Neuronal stem cell (in vitro differentiated cells): ENCODE results near the gene MROH7.

Experiments used
- DNase-seq: peaks from one replicate; pipeline ENCODE4 v3.0.0-alpha.2; 2013; ENCODE audit warnings: low spot score
- H2AFZ ChIP-seq: one replicate; pipeline ENCODE4 v1.6.1; 2013; ENCODE audit warnings: mild to moderate bottlenecking, low read length, inconsistent platforms
- H2AK5ac ChIP-seq: 2 replicates; pipeline ENCODE4 v1.6.1; 2013; ENCODE audit warnings: low read depth, mild to moderate bottlenecking, inconsistent platforms, low read length, moderate library complexity, mixed read lengths
- H2BK120ac ChIP-seq: 2 replicates; pipeline ENCODE4 v1.6.1; 2013; ENCODE audit warnings: low read depth, mild to moderate bottlenecking, inconsistent platforms, low read length, moderate library complexity, mixed read lengths
- H2BK12ac ChIP-seq: one replicate; pipeline ENCODE4 v1.6.1; 2013; ENCODE audit warnings: low read length, inconsistent platforms
- H2BK15ac ChIP-seq: 2 replicates; pipeline ENCODE4 v1.6.1; 2013; ENCODE audit warnings: mild to moderate bottlenecking, low read length, inconsistent platforms, mixed read lengths
- H2BK5ac ChIP-seq: one replicate; pipeline ENCODE4 v1.6.1; 2013; ENCODE audit warnings: inconsistent platforms, mild to moderate bottlenecking, low read length, moderate library complexity
- H3K14ac ChIP-seq: one replicate; pipeline ENCODE4 v1.6.1; 2013; ENCODE audit warnings: low read length, inconsistent platforms
- H3K18ac ChIP-seq: 2 replicates; pipeline ENCODE4 v1.6.1; 2013; ENCODE audit warnings: low read length, inconsistent platforms
- H3K23ac ChIP-seq: 2 replicates; pipeline ENCODE4 v1.6.1; 2013; ENCODE audit warnings: low read depth, mild to moderate bottlenecking, mixed read lengths, low read length, inconsistent platforms; ENCODE audit not compliant: poor library complexity
- H3K27ac ChIP-seq: replicated peaks from 3 replicates; pipeline ENCODE4 v1.5.1; 2013; ENCODE audit warnings: low read length, inconsistent platforms
- H3K27me3 ChIP-seq, 3 experiments: 2 replicates each; pipeline ENCODE4 v1.6.1; 2013; ENCODE audit warnings: low read length in 3 of 3, mild to moderate bottlenecking in 2 of 3, inconsistent platforms in 1 of 3, low read depth in 1 of 3, mixed read lengths in 1 of 3, moderate library complexity in 1 of 3; ENCODE audit not compliant: control insufficient read depth in 3 of 3, insufficient read depth in 3 of 3
- H3K36me3 ChIP-seq, 2 donors: replicated peaks in 1 of 2; 2 replicates each; pipeline ENCODE4 v1.6.1; 2013; ENCODE audit warnings: low read length in 2 of 2; ENCODE audit not compliant: control insufficient read depth in 2 of 2, insufficient read depth in 2 of 2
- H3K4ac ChIP-seq: 2 replicates; pipeline ENCODE4 v1.6.1; 2013; ENCODE audit warnings: inconsistent platforms, mild to moderate bottlenecking, low read length, moderate library complexity
- H3K4me1 ChIP-seq, 2 donors: 1 replicate in 1 of 2; 2 replicates in 1 of 2; pipeline ENCODE4 v1.6.1; 2013; ENCODE audit warnings: low read length in 2 of 2, low read depth in 1 of 2; ENCODE audit not compliant: control insufficient read depth in 2 of 2, insufficient read depth in 1 of 2
- H3K4me2 ChIP-seq: one replicate; pipeline ENCODE4 v1.6.1; 2013; ENCODE audit warnings: mild to moderate bottlenecking, low read length, inconsistent platforms; ENCODE audit not compliant: insufficient read depth, poor library complexity, severe bottlenecking
- H3K4me3 ChIP-seq, 2 donors: 2 replicates each; pipeline ENCODE4 v1.5.1; 2013; ENCODE audit warnings: low read length in 2 of 2, mild to moderate bottlenecking in 2 of 2, inconsistent platforms in 1 of 2, moderate library complexity in 1 of 2
- H3K79me1 ChIP-seq: one replicate; pipeline ENCODE4 v1.6.1; 2013; ENCODE audit warnings: low read depth, mild to moderate bottlenecking, inconsistent platforms, low read length, moderate library complexity
- H3K9ac ChIP-seq: one replicate; pipeline ENCODE4 v1.6.1; 2013; ENCODE audit warnings: mild to moderate bottlenecking, low read depth, low read length, inconsistent platforms; ENCODE audit not compliant: poor library complexity
- H3K9me3 ChIP-seq, 2 donors: replicated peaks in 1 of 2; 2 replicates each; pipeline versions ENCODE3 to v1.6.1; 2013; ENCODE audit warnings: low read length in 2 of 2, mild to moderate bottlenecking in 2 of 2, inconsistent platforms in 1 of 2, low read depth in 1 of 2, mixed read lengths in 1 of 2, moderate library complexity in 1 of 2; ENCODE audit not compliant: control insufficient read depth in 2 of 2, insufficient read depth in 1 of 2
- H4K8ac ChIP-seq: one replicate; pipeline ENCODE4 v1.6.1; 2013; ENCODE audit warnings: low read depth, mild to moderate bottlenecking, inconsistent platforms, low read length, moderate library complexity
- H4K91ac ChIP-seq: one replicate; pipeline ENCODE4 v1.6.1; 2013; ENCODE audit warnings: low read length, low read depth, mild to moderate bottlenecking, inconsistent platforms; ENCODE audit not compliant: poor library complexity
- WGBS, 2 donors: extraction: QIAGEN DNeasy Blood & Tissue Kit; methylation state at CpG; one replicate each; pipeline ENCODE4 v1.1.7; 2013; ENCODE audit warnings: missing lambda C conversion rate in 2 of 2, mixed read lengths in 1 of 2; ENCODE audit not compliant: insufficient read length in 2 of 2, insufficient replicate concordance in 1 of 2; ENCODE audit errors: extremely low coverage in 2 of 2; 5-methylcytosine and 5-hydroxymethylcytosine counted together

MROH7 gene

GRCh38 chr1:54596756-54597155 lies 44.8 kb upstream of the MROH7 start:
- Histone ChIP-seq H3K4me2 (no peak overlapping the region), H3K79me1 (no peaks in the 10 kb centered on the region), H4K8ac (no peak overlapping the region), H3K18ac (no peak overlapping the region), H2BK15ac (peak overlapping the region; percentile 32), H2AFZ (no peak overlapping the region), H2AK5ac (no peak overlapping the region), H3K4me3 (no peak overlapping the region), H2BK120ac (no peak overlapping the region), H3K36me3 (peaks cover 0 to 2% of the 10 kb centered on the region in 2 donors), H2BK5ac (no peak overlapping the region), H3K9me3 (peaks cover 0 to 2% of the 10 kb centered on the region in 2 donors), H3K4me1 (peaks cover 0 to 3% of the 10 kb centered on the region in 2 donors), H3K27ac (no peak overlapping the region), H4K91ac (peak overlapping the region; percentile 11), H3K27me3 (no peaks in the 10 kb centered on the region), H3K23ac (no peak overlapping the region), H3K4ac (no peak overlapping the region), H2BK12ac (no peak overlapping the region), H3K14ac (no peak overlapping the region), H3K9ac (no peak overlapping the region)
- no peak for DNase-seq
- no CpG with 5 or more reads among the region's 3 CpGs for WGBS, 2 donors

DNA sequence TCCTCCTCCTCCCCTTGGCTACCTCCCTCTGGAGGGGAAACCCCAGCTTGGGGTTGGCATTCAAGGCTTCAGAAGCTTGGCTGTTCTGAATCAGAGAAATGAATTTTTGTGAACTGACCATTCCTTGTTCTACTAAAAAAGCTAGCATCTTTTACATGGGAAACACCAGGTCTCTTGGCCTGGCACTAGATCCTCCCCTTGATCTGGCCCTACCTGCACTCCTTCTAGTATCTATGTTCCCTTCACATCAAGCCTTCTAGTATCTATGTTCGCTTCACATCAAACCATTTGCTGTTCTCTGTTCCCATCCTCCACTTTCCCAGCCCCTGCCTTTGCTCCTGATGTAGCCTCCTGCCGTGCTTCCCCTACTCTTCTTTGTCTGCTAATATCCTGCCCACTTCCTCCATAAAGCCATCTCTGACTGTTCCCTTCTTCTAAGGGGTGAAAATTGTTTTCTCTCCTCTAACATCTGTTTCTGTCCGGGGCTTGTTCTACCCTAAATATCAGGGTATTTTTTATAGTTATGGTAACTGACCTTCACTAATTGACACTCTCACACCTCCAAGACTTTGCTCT lies 44.0 kb upstream of the MROH7 start:
- no peak overlapping the region for H3K4me2 ChIP-seq
- no peak overlapping the region for H3K9ac ChIP-seq
- no peak overlapping the region for H3K4me3 ChIP-seq
- H2BK120ac ChIP-seq = no peak overlapping the region
- peaks cover 0 to 4% of the 10 kb centered on the region in 2 donors for H3K4me1 ChIP-seq
- no peak overlapping the region for H2BK15ac ChIP-seq
- H3K27ac ChIP-seq = no peak overlapping the region
- H4K8ac ChIP-seq = no peak overlapping the region
- no peaks in the 10 kb centered on the region for H3K27me3 ChIP-seq
- no peak overlapping the region for H2BK5ac ChIP-seq
- no peak overlapping the region for H3K23ac ChIP-seq
- H3K18ac ChIP-seq = peak overlapping the region; percentile 40
- H3K36me3 ChIP-seq = peaks cover 0 to 2% of the 10 kb centered on the region in 2 donors
- WGBS, 2 donors = no CpG with 5 or more reads among the region's 3 CpGs
- peaks cover 0 to 2% of the 10 kb centered on the region in 2 donors for H3K9me3 ChIP-seq
- no peak overlapping the region for H2AFZ ChIP-seq
- no peak overlapping the region for H4K91ac ChIP-seq
- no peak overlapping the region for H3K4ac ChIP-seq
- H3K79me1 ChIP-seq = no peaks in the 10 kb centered on the region
- no peak overlapping the region for H2BK12ac ChIP-seq
- H3K14ac ChIP-seq = peak overlapping the region; percentile 14
- DNase-seq = no peak
- no peak overlapping the region for H2AK5ac ChIP-seq

GRCh38 chr1:54599211-54599823 lies 42.3 kb upstream of the MROH7 start:
- H4K8ac ChIP-seq = no peak overlapping the region
- H3K14ac ChIP-seq = no peak overlapping the region
- H3K4ac ChIP-seq = no peak overlapping the region
- no peak overlapping the region for H3K18ac ChIP-seq
- peak overlapping the region; percentile 21 for H2BK15ac ChIP-seq
- no peak for DNase-seq
- no peak overlapping the region for H3K23ac ChIP-seq
- H3K79me1 ChIP-seq = no peaks in the 10 kb centered on the region
- H3K27ac ChIP-seq = no peak overlapping the region
- peaks cover 0 to 2% of the 10 kb centered on the region in 2 donors for H3K36me3 ChIP-seq
- peak overlapping the region; percentile 42 for H2AK5ac ChIP-seq
- no peak overlapping the region for H3K4me2 ChIP-seq
- no peak overlapping the region for H2AFZ ChIP-seq
- no peak overlapping the region for H3K4me3 ChIP-seq
- H2BK120ac ChIP-seq = no peak overlapping the region
- peaks cover 0 to 5% of the 10 kb centered on the region in 2 donors for H3K4me1 ChIP-seq
- H2BK12ac ChIP-seq = no peak overlapping the region
- H3K9me3 ChIP-seq = peaks cover 0 to 2% of the 10 kb centered on the region in 2 donors
- H4K91ac ChIP-seq = no peak overlapping the region
- no CpG with 5 or more reads among the region's 13 CpGs for WGBS, 2 donors
- no peak overlapping the region for H3K9ac ChIP-seq
- H2BK5ac ChIP-seq = no peak overlapping the region
- no peaks in the 10 kb centered on the region for H3K27me3 ChIP-seq

DNA sequence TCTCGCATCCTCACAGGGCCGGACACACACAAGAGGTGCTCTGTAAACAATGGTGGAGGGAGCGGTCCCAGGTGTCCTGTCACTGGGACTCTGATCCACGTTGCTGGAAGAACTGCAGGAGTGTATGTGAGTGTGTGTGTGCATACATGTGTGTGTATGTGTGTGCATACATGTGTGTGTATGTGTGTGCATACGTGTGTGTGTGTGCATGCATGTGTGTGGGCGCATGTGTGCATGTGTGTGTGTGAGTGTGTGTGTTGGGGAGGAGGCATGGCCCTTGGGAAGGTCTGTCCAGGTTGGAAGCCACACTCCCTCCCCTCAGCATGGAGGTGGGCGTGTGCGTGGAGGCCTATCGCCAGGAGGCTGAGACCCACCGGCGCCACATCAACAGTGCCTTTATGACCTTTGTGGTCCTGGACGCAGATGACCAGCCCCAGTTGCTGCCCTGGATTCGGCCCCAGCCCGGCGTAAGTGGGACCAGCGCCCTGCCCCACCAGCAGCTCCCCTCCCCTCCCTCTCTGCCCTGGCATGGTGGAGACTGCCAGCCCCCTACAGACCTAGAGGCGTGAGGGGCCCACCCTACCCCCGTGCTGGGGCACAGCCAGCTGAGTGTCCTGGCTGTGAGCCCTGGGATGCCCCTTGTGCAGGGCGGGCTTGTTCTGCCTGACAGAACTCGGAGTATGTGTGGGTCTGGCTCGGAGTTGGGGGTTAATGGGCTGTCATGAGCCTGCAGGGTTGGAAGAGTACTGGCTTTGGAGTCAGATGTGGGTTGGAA lies 40.5 kb upstream of the MROH7 start:
- Histone ChIP-seq H4K8ac (no peak overlapping the region), H2AK5ac (peak overlapping the region; percentile 80), H2BK5ac (peak overlapping the region; percentile 56), H3K79me1 (no peaks in the 10 kb centered on the region), H4K91ac (no peak overlapping the region), H3K14ac (peak overlapping the region; percentile 79), H2BK15ac (peak overlapping the region; percentile 6), H3K9me3 (peaks cover 0 to 2% of the 10 kb centered on the region in 2 donors), H3K27ac (no peak overlapping the region), H3K18ac (peak overlapping the region; percentile 35), H3K27me3 (no peaks in the 10 kb centered on the region), H3K4me1 (peaks cover 0 to 5% of the 10 kb centered on the region in 2 donors), H3K4me3 (peak overlapping the region in 1 of 2 donors; percentile 32), H3K9ac (peak overlapping the region; percentile 50), H3K4ac (peak overlapping the region; percentile 10), H3K4me2 (no peak overlapping the region), H3K36me3 (peaks cover 0 to 2% of the 10 kb centered on the region in 2 donors), H3K23ac (peak overlapping the region; percentile 68), H2AFZ (no peak overlapping the region), H2BK12ac (no peak overlapping the region), H2BK120ac (no peak overlapping the region)
- WGBS, 2 donors = no CpG with 5 or more reads among the region's 21 CpGs
- no peak for DNase-seq
